CD4-positive, alpha-beta T cell treated with Interleukin-4 for 4 hours (primary cell): ENCODE measurements around the gene ADRA2B.
A peak's percentile ranks its signal among the peaks of the same experiment; 100 is the strongest.

ENCODE experiments used
- DNase-seq: peaks from one replicate; pipeline ENCODE4 v3.0.0-alpha.2; 2020

Gene ADRA2B

DNA sequence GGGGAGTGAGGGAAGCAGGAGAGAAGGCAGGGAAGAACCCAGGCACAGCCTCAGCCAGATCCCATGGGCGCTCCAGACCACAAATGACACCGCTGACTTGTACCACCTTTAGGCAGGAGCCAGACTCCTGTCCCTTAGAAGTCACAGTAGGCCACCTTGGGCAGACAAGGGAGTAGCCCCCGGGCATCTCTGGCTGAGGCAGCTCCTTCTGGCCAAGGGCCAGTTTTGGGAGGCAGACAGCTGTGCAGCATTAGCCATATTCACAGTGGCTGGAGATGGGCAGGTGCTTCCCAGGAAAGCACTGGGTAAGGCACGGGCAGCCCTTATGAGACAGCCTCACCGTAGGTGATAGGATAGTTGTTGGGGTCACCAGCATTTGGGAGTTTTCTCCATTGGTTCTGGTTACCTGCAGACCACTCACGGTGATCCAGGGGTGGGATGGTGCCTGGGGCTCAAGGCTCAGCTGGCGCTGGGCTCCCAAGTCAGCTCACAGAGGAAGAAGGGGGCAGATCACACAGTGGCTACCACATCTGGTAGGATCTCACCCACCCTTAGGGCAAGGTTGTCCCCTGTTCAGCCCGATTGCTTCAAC lies 19.9 kb upstream of the ADRA2B start:
- no peak for DNase-seq

GRCh38 chr2:96135621-96136020 lies 19.2 kb upstream of the ADRA2B start:
- DNase-seq, result no peak

GRCh38 chr2:96135171-96135570 lies 18.8 kb upstream of the ADRA2B start:
- no peak for DNase-seq

GRCh38 chr2:96134421-96134820 lies 18.1 kb upstream of the ADRA2B start:
- no peak for DNase-seq

DNA sequence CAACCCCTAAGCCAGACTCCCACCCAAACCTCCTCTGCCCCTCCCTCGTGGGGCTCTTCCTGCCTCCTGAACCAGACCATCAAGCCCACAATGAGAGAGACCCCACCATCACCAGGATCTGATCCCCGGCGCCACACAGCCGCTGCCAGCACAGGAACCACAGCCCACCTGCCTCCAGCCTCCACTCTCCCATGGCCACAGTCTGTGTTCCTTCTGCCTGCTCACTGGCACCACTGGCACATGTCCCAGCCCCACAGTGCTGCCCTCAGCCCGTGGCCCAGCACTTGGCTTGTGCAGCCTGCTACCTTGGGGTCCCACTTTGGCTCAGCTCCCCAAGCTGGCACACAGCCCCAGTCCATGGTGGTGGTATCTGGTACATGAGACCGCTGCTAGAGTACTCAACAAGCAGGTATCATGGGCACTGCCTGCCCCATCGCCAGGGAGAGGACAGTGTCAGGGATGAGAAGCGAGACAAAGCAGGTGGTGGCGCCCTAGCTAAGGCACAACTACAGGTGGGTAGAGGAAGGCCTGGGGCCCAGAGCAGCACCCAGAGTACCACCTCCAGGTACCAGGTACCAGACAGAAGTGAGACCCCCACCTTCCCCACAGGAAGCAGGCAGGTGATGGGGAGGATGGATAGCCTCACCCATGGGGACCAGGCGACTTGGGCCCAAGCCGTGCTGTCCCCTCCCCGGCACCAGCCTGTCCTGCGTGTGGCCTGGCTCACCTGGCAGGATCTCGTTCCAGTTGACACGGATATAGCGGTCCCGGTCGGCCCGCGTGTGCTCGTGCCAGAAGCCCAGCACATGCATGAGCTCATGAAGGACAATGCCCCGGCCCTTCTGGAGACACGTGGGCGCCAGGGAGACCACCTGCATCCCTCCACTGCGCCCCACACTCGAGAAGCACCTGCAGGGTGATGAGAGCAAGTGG lies 15.7 kb upstream of the ADRA2B start:
- DNase-seq, result no peak

DNA sequence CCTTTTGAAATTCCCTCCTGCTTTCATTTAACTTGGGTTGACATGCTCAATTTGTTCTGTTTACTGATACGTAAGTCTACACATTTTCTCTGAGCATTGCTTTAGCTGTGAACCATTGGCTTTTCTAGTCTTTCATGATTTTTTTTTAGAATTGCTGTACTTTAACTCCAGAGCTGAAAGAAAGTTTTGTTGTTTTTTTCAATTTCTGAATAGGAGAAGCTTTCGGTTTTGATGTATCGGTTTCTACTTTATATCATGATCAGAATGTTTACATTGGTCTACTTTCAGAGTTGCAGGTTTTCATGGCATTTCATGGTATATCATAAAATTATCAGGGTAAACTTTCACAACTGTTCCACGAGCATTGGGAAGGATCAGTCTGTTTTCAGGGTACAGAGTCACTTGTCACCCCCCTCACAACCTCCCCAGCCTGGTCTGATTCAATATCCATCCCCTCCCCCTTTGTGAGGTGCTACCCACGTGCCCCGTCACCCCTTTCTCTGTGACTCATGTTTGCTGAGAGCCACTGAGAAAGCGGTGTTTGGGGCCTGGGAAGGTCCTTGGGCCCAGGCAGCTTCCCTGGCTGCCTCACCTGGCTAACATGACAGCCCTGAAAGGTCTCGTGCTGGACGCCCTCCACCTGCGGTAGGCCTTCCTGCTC lies 14.9 kb upstream of the ADRA2B start:
- DNase-seq, result no peak

GRCh38 chr2:96130483-96130882 lies 14.1 kb upstream of the ADRA2B start:
- no peak for DNase-seq

DNA sequence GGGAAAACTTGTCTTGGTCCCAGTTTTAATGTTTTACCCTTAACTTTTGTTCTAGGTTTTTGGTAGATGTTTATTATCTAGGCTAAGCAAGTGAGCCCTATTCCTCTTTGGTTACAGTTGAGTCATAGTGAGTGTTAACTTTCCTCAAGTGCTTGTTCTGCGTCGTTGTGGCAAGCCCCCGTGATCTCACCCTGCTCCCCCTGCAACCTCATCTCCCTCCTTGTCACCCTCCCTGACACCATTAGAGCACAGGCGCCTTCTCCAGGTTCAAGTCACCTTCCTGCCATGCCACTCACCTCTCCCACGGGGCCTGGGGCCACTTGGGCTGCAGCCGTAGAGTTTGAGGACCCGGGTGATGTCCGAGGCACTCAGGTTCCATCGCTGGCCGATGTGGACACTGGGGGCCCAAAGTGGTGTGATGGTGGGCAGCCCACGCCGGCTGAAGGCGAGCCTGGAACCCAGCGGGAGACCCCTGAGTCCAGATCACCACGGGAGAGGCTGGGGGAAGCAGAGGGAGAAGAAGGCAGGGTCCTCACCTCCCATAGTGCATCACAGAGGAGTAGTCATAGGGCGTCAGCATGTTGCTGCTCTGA lies 13.3 kb upstream of the ADRA2B start:
- no peak for DNase-seq

DNA sequence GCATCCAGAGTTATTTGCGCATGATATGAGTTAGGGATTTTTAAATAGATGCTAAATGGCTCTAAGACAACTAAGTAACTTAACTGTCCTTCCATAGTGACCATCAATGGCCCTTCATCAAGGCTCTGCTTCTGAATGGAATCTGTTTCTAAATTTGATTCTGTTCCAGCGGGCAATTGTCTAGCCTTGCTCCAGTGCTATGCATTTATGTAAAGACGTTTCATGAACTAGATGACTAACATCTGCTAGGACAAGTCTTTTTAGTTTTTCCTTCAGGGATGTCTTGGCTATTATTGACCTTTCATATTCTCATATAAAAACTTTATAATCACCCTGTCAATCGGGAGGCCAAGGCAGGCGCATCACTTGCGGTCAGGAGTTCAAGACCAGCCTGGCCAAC lies 12.1 kb upstream of the ADRA2B start:
- DNase-seq, result no peak

DNA sequence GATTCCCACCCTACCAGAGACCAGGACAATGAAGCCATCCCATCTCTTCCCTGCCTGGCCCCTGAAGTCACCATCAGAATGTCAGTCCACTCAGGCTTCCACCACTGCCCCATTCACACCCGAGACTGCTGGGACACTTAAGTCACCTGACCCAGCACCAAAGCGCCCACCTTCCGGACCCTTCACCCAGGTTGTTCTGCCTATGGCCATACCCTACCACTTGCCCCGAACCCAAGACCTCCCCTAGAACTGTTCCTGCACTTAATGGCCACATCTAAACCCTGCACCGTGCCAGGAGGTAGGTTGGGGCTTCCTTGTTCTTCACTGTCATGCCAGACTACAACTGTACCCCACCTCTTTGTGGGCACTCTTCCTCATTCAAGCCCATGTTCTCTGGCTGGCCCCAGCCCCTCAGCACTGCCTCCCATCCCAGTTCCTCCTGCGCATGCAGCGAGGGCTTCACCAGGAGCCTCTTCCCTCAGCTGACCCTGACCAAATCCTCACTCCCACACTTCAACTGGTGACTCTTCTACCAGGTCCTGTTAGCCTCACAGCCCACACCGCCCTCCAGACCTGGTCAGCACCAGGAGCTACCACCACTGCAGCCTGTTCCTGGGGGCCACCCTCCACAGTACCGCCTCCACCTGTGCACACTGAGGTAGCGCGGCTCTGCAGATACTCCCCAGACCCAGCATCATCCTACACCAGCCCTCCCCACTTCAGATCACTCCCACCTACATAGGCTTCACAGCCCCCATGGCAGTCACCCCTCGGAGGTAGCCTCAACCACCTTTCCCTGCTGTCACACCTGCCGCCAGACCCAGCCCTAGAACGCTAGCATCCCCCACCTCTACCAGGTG lies 8.3 kb upstream of the ADRA2B start:
- DNase-seq, result no peak

DNA sequence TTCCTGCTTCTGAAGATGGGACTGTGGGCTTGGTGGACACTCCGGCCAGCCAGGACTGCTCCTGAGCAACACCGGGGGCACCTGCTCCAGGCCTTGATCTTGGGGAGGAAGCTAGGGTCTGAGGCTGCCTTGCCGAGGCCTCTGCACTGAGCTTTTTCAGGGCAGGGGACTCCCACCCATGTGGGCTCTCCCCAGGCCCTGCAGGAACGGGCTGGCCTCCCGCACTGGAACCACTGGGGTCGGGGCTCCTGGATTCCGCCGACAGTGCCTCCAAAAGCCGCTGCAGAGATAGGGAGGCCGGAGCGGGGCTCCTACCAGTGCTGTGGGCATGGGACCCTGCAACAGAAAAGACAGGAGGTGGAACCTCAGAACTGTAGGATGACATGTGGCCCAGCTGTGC lies 7.6 kb upstream of the ADRA2B start:
- no peak for DNase-seq

DNA sequence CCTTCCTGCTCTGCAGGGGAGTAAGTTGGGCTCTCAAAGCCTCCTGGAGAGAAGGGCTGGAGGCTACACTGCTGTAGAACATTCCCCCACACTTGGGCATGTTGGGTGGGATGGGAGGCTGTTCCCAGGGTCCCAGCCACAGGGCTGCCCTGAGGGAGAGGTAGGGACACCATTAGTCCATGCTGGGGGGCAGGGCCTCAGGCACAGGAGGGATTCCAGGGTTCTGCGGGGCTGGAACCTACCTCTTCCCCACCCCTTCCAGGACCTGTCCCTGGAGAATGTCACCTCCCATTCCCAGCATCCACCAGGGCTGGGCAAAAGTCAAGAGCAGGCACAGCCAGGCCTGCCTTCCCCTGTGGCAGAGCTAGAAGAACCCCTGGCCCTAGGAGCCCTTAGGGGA lies 6.9 kb upstream of the ADRA2B start:
- DNase-seq, result no peak

GRCh38 chr2:96122391-96122790 lies 6.0 kb upstream of the ADRA2B start:
- DNase-seq, result no peak

- DNase-seq, result no peak
These were observed 5.0 kb upstream of the ADRA2B start for GRCh38 chr2:96121414-96121813.

DNA sequence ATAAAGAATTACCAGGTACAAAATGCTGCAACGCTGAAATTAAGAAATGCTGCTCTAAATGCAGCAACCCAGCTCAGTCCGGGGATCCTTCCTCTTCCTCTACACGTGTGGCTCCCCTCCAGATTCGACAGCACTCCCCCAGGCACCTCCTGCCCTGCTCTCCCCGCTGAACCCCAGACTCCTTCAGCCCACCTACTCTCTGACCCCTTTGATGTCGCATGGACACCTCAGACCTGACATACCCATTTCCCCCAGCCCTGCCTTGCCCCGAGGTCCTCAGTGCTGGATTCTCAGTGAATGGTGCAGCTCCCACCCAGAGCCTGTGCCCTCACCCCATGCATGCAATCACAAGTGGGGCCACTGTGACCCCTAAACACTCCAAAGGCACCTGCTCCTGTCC lies 4.6 kb upstream of the ADRA2B start:
- no peak for DNase-seq

- no peak for DNase-seq
These were observed 3.8 kb upstream of the ADRA2B start for GRCh38 chr2:96120091-96120720.

- no peak for DNase-seq
These were observed 3.0 kb upstream of the ADRA2B start for GRCh38 chr2:96119389-96119751.

GRCh38 chr2:96118698-96119388 lies 2.5 kb upstream of the ADRA2B start:
- no peak for DNase-seq

DNA sequence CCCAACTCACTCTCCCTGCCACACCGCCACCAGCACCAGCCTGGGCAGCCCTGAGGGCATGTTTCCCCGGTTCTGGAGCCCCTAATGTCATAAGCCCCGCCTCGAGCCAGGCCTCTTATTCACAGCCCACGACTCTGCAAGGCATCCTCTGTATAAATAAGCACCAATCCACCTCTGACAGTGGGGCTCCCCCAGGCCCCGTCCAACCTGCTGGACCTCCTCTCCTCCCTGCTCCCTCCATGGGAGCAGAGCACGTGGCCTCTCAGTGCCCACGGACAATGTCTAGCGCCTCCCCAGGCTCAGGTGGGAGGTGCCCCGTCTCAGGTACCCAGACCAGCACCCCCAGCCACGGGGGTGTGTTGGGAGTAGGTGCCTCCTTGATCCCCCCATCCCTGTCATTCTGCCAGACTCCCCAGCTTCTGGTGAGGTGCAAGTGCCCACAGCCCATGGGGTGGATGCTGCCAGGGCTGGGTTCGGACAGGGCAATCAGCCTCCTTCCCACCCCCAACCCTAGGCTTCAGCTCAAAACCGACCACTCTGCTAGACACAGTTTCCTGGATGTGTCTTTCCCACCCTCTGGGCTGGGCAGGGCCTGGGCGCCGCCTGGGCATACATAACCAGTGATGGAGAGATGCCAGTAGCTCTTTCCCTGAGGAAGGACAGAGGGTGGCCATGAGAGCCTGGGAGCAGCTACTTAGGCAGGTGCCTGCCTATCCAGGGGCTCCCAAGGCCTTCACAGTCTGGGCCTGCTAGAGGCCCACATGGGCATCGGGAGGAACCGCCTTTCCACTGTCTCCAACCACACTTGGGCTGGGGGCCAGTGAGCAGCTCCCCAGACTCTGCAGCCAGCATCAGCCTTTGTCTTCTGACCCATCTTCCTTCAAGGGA lies 1.6 kb upstream of the ADRA2B start:
- DNase-seq, result no peak

DNA sequence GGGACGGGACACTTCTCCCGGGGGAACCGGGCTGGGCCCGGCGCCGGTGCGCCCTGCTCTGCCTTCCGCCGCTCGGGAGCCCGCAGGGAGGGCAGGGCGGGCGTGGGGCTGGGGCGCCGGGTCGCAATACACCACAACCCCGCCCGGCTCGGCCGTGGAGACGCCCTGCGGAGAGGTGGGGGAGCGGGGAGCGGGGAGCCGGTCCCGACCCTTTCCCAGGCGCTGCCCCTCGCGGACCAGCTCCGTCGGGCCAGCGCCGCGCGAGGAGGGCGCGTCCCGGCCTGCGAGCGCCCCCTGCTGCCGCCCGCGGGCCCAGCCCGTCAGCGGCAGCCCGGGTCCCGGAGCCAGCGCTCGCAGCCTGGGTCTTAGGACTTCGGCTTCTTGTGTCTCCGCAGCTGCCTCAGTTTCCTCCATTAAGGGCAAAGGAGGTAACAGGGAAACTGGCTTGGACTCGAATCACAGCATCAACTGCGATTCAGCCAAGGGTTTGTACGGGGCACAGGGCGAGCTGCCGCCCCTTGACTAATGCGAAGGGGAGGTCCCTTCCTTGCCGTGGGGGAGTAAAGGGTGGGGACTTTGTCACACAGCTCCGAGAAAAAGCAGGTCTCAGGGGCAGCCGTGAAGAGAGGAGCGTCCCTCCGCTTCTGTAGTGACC lies 635 bp upstream of the ADRA2B start:
- peak; percentile 33 for DNase-seq
